ENCODE data around the gene DNAH1.

Gene DNAH1

GRCh38 chr3:52291508-52292181 lies 24.5 kb upstream of the DNAH1 start:
- no peak for DNase-seq

GRCh38 chr3:52292247-52293065 lies 23.7 kb upstream of the DNAH1 start:
- no peak for DNase-seq

- no peak for DNase-seq
These were observed 22.4 kb upstream of the DNAH1 start for GRCh38 chr3:52293491-52294319.

- no peak for DNase-seq
These were observed 21.6 kb upstream of the DNAH1 start for GRCh38 chr3:52294320-52295150.

GRCh38 chr3:52295671-52296208 lies 20.4 kb upstream of the DNAH1 start:
- DNase-seq: no peak

GRCh38 chr3:52297242-52298148 lies 18.6 kb upstream of the DNAH1 start:
- no peak for DNase-seq

GRCh38 chr3:52298149-52299098 lies 17.7 kb upstream of the DNAH1 start:
- no peak for DNase-seq

- DNase-seq: no peak
These were observed 16.8 kb upstream of the DNAH1 start for GRCh38 chr3:52299247-52299878.

- DNase-seq: no peak
These were observed 16.1 kb upstream of the DNAH1 start for GRCh38 chr3:52299879-52300611.

GRCh38 chr3:52302426-52303145 lies 13.5 kb upstream of the DNAH1 start:
- no peak for DNase-seq

- DNase-seq: no peak
These were observed 12.3 kb upstream of the DNAH1 start for GRCh38 chr3:52303811-52304210.

GRCh38 chr3:52305926-52306325 lies 10.2 kb upstream of the DNAH1 start:
- DNase-seq: no peak

- DNase-seq: no peak
These were observed 9.1 kb upstream of the DNAH1 start for GRCh38 chr3:52306978-52307377.

- DNase-seq: no peak
These were observed 7.8 kb upstream of the DNAH1 start for GRCh38 chr3:52308308-52308707.

GRCh38 chr3:52310861-52311575 lies 5.1 kb upstream of the DNAH1 start:
- DNase-seq: no peak

- DNase-seq: no peak
These were observed 4.5 kb upstream of the DNAH1 start for GRCh38 chr3:52311576-52312119.

GRCh38 chr3:52313188-52313773 lies 2.8 kb upstream of the DNAH1 start:
- DNase-seq: no peak
